ENCODE data around the gene MORN5.

Gene MORN5

DNA sequence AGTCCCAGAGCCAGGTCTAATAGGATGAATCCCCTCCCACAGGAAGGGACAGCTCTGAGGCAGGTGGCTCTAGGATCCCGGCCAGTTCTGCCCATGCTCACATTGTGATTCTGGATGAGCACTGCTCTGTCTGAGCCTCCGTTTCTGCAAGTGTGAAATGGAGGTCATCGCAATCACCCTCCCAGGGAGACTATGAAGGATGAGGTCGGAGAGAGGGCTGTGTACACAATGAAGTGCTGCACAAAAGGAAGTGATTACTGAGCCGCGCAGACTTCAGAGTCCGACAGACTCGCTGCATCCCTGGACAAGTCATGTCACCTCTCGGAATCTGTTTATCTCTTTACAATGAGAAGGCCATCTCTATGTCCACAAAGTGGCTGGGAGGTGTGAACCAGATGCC, 47.4 kb downstream of the MORN5 start:
- H3K4me3 ChIP-seq (ENCODE audit: low read depth, low read length), result no peak overlapping the region
- POLR2A ChIA-PET, result no interaction called here
- no peak overlapping the region for H3K27ac ChIP-seq (ENCODE audit: extremely low read depth, low read depth, low read length)
- H3K36me3 ChIP-seq (ENCODE audit: control insufficient read depth in 2 of 2, insufficient read depth in 1 of 2, low read length in 2 of 2), result no peaks in the 10 kb centered on the region
- CTCF ChIA-PET, result interaction anchor here (0.6 to 1.4 kb wide), 3 partner anchors 19 to 83 kb away, joined by 3 to 4 read pairs (median 4); no protein-coding TSS in a partner anchor
- no peaks in the 10 kb centered on the region for H3K9me3 ChIP-seq (ENCODE audit: control insufficient read depth, insufficient read depth, low read depth, low read length)
- H3K4me1 ChIP-seq (ENCODE audit: control insufficient read depth, insufficient read depth, low read length), result no peaks in the 10 kb centered on the region
- TF ChIP-seq YY2 (tag by site-specific recombination; IDR thresholded peaks at IDR 0.05) (no peak), ZNF747 (tag by site-specific recombination; IDR thresholded peaks at IDR 0.05) (no peak), ZNF423 (tag by site-specific recombination; IDR thresholded peaks at IDR 0.05) (no peak), OSR2 (tag by site-specific recombination; IDR thresholded peaks at IDR 0.05) (no peak), ZNF514 (tag by site-specific recombination; IDR thresholded peaks at IDR 0.05) (no peak), ZNF473 (tag by site-specific recombination; IDR thresholded peaks at IDR 0.05) (no peak), ZNF433 (tag by site-specific recombination; IDR thresholded peaks at IDR 0.05; ENCODE audit: low read depth) (no peak), GLIS2 (tag by site-specific recombination; IDR thresholded peaks at IDR 0.05) (no peak), SETDB1 (IDR thresholded peaks at IDR 0.05; ENCODE audit: insufficient read length, low read length) (no peak), ZNF37A (tag by site-specific recombination; IDR thresholded peaks at IDR 0.05) (no peak), SP3 (tag by site-specific recombination; IDR thresholded peaks at IDR 0.05) (no peak), ZBTB48 (tag by site-specific recombination; IDR thresholded peaks at IDR 0.05) (no peak)
- TF ChIP-seq, protein P1, sequence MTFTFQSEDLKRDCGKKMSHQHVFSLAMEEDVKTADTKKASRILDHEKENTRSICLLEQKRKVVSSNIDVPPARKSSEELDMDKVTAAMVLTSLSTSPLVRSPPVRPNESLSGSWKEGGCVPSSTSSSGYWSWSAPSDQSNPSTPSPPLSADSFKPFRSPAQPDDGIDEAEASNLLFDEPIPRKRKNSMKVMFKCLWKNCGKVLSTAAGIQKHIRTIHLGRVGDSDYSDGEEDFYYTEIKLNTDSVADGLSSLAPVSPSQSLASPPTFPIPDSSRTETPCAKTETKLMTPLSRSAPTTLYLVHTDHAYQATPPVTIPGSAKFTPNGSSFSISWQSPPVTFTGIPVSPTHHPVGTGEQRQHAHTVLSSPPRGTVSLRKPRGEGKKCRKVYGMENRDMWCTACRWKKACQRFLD (tag by site-specific recombination; IDR thresholded peaks at IDR 0.05), result no peak

DNA sequence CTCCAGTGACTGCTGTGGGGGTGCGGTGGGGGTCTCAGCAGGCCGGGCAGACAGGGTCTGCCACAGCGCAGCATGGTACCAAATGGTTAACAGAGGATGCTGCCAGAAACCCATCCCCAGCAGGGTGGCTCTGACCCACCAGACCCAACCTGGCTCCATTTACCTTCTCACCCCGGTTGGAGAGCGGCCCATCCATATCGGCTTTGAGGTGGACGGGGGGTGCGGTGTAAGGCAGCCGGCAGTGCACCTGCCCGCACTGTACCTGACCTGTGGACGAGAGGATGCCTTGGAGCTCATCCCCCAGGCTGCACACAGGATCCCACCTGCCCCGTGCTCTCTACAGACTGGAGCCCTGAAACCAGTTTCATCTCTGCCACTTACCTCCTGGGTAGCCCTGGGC, 49.7 kb downstream of the MORN5 start:
- Histone ChIP-seq H3K36me3 (ENCODE audit: control insufficient read depth in 2 of 2, insufficient read depth in 1 of 2, low read length in 2 of 2) (no peaks in the 10 kb centered on the region), H3K27ac (ENCODE audit: extremely low read depth, low read depth, low read length) (no peak overlapping the region), H3K4me1 (ENCODE audit: control insufficient read depth, insufficient read depth, low read length) (no peaks in the 10 kb centered on the region), H3K9me3 (ENCODE audit: control insufficient read depth, insufficient read depth, low read depth, low read length) (no peaks in the 10 kb centered on the region), H3K4me3 (ENCODE audit: low read depth, low read length) (no peak overlapping the region)
- ChIA-PET CTCF (interaction anchor here (1.1 kb wide), 1 partner anchor 141 kb away, joined by 3 read pairs; no protein-coding TSS in a partner anchor), POLR2A (interaction anchor here (0.7 kb wide), 1 partner anchor 475 kb away, joined by 3 read pairs; no protein-coding TSS in a partner anchor)
- TF ChIP-seq ZNF621 (tag by site-specific recombination; IDR thresholded peaks at IDR 0.05) (no peak), ZNF629 (tag by site-specific recombination; IDR thresholded peaks at IDR 0.05) (no peak), ZNF623 (tag by site-specific recombination; IDR thresholded peaks at IDR 0.05) (no peak), ZNF24 (tag by site-specific recombination; IDR thresholded peaks at IDR 0.05) (no peak), ZNF791 (tag by site-specific recombination; IDR thresholded peaks at IDR 0.05) (no peak), YY1 (tag by site-specific recombination; IDR thresholded peaks at IDR 0.05) (no peak), KLF16 (tag by site-specific recombination; IDR thresholded peaks at IDR 0.05) (no peak), ZNF660 (tag by site-specific recombination; IDR thresholded peaks at IDR 0.05) (no peak)
- TF ChIP-seq, protein P2, sequence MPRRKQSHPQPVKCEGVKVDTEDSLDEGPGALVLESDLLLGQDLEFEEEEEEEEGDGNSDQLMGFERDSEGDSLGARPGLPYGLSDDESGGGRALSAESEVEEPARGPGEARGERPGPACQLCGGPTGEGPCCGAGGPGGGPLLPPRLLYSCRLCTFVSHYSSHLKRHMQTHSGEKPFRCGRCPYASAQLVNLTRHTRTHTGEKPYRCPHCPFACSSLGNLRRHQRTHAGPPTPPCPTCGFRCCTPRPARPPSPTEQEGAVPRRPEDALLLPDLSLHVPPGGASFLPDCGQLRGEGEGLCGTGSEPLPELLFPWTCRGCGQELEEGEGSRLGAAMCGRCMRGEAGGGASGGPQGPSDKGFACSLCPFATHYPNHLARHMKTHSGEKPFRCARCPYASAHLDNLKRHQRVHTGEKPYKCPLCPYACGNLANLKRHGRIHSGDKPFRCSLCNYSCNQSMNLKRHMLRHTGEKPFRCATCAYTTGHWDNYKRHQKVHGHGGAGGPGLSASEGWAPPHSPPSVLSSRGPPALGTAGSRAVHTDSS (tag by site-specific recombination; IDR thresholded peaks at IDR 0.05), result no peak
- TF ChIP-seq, protein P3, sequence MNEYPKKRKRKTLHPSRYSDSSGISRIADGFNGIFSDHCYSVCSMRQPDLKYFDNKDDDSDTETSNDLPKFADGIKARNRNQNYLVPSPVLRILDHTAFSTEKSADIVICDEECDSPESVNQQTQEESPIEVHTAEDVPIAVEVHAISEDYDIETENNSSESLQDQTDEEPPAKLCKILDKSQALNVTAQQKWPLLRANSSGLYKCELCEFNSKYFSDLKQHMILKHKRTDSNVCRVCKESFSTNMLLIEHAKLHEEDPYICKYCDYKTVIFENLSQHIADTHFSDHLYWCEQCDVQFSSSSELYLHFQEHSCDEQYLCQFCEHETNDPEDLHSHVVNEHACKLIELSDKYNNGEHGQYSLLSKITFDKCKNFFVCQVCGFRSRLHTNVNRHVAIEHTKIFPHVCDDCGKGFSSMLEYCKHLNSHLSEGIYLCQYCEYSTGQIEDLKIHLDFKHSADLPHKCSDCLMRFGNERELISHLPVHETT (tag by site-specific recombination; IDR thresholded peaks at IDR 0.05), result no peak
- TF ChIP-seq, protein P4, sequence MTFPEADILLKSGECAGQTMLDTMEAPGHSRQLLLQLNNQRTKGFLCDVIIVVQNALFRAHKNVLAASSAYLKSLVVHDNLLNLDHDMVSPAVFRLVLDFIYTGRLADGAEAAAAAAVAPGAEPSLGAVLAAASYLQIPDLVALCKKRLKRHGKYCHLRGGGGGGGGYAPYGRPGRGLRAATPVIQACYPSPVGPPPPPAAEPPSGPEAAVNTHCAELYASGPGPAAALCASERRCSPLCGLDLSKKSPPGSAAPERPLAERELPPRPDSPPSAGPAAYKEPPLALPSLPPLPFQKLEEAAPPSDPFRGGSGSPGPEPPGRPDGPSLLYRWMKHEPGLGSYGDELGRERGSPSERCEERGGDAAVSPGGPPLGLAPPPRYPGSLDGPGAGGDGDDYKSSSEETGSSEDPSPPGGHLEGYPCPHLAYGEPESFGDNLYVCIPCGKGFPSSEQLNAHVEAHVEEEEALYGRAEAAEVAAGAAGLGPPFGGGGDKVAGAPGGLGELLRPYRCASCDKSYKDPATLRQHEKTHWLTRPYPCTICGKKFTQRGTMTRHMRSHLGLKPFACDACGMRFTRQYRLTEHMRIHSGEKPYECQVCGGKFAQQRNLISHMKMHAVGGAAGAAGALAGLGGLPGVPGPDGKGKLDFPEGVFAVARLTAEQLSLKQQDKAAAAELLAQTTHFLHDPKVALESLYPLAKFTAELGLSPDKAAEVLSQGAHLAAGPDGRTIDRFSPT (tag by site-specific recombination; IDR thresholded peaks at IDR 0.05), result no peak
- TF ChIP-seq, protein P5, sequence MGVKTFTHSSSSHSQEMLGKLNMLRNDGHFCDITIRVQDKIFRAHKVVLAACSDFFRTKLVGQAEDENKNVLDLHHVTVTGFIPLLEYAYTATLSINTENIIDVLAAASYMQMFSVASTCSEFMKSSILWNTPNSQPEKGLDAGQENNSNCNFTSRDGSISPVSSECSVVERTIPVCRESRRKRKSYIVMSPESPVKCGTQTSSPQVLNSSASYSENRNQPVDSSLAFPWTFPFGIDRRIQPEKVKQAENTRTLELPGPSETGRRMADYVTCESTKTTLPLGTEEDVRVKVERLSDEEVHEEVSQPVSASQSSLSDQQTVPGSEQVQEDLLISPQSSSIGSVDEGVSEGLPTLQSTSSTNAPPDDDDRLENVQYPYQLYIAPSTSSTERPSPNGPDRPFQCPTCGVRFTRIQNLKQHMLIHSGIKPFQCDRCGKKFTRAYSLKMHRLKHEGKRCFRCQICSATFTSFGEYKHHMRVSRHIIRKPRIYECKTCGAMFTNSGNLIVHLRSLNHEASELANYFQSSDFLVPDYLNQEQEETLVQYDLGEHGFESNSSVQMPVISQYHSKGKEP (tag by site-specific recombination; IDR thresholded peaks at IDR 0.05), result no peak

Measured in HEK293 (cell line).